Skeletal muscle tissue (tissue), 4 donors: Measurements from ENCODE around the gene FEM1B. TPM values are rescaled to one million over a fixed set of nuclear protein-coding genes. Genes with fewer than 3 reads are reported as not detected.

Experiments used
- H3K27ac ChIP-seq: one replicate; pipeline ENCODE4 v1.7.0; 2013; ENCODE audit warnings: mild to moderate bottlenecking, low read depth, low read length, inconsistent platforms
- H3K27me3 ChIP-seq, 3 donors: one replicate each; pipeline ENCODE4 v1.7.0; 2013; ENCODE audit warnings: low read length in 3 of 3; ENCODE audit not compliant: control insufficient read depth in 3 of 3, insufficient read depth in 3 of 3
- H3K36me3 ChIP-seq, 3 donors: one replicate each; pipeline ENCODE4 v1.7.0; 2013; ENCODE audit warnings: low read length in 3 of 3; ENCODE audit not compliant: control insufficient read depth in 3 of 3, insufficient read depth in 3 of 3
- H3K4me1 ChIP-seq, 3 donors: one replicate each; pipeline ENCODE4 v1.7.0; 2013; ENCODE audit warnings: low read length in 3 of 3, mild to moderate bottlenecking in 3 of 3; ENCODE audit not compliant: control insufficient read depth in 3 of 3, insufficient read depth in 3 of 3
- H3K4me3 ChIP-seq, 3 donors: one replicate each; pipeline ENCODE4 v1.7.0; 2013; ENCODE audit warnings: low read length in 3 of 3
- H3K9ac ChIP-seq, 3 donors: one replicate each; pipeline ENCODE4 v1.7.0; 2013; ENCODE audit warnings: low read length in 3 of 3, mild to moderate bottlenecking in 3 of 3, moderate library complexity in 2 of 3, low read depth in 1 of 3
- H3K9me3 ChIP-seq, 3 donors: one replicate each; pipeline ENCODE4 v1.7.0; 2013; ENCODE audit warnings: low read length in 3 of 3; ENCODE audit not compliant: control insufficient read depth in 3 of 3
- total RNA-seq: library from RNA; depleted of rRNA; stranded (reverse); fragments of >200 nt; gene quantifications from one replicate; pipeline ENCODE4 v1.2.3, GENCODE V29; 2014
- donor health status: Osteomylitis.

FEM1B gene
- total RNA-seq, 1 donor from 2014 or later, result 42.8 TPM

DNA sequence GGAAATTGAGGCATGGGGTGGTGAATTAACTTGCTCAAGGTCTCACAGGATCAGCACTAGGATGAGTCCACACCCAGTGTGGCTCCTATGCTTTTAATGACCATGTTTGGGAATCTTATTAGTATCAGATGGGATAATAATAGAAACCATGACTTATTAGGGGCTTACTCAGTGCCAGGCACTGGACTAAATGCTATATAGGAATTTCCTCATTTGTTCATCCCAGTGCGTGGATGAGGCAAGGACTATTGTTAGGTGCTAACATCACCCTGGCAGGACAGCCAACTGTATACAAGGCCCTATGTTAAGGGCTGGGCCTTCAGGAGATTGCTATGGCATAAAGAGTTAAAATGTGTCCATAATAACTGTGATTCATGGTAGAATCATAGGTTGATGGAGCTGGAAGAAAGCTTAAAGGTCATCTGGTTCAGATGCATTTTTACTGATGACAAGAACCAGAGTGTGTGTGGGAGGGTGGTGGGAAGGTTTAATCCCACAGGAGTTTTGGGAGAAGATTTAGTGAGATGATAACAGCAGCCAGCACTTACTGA, 4.7 kb upstream of the FEM1B start:
- Histone ChIP-seq H3K27ac (peak overlapping the region; percentile 100), H3K4me1 (peaks cover 45 to 65% (median 53%) of the 10 kb centered on the region in 3 donors), H3K36me3 (no peaks in the 10 kb centered on the region), H3K9ac (no peak overlapping the region), H3K9me3 (no peaks in the 10 kb centered on the region), H3K4me3 (no peak overlapping the region), H3K27me3 (no peaks in the 10 kb centered on the region)

- Histone ChIP-seq H3K9me3 (no peaks in the 10 kb centered on the region), H3K9ac (no peak overlapping the region), H3K36me3 (peaks cover 0 to 3% (median 0%) of the 10 kb centered on the region in 3 donors), H3K4me3 (no peak overlapping the region), H3K4me1 (peaks cover 50 to 77% (median 57%) of the 10 kb centered on the region in 3 donors), H3K27me3 (no peaks in the 10 kb centered on the region), H3K27ac (peak overlapping the region; percentile 100)
Measured at GRCh38 chr15:68274201-68274848, 3.2 kb upstream of the FEM1B start.

GRCh38 chr15:68275165-68275746, 2.3 kb upstream of the FEM1B start:
- Histone ChIP-seq H3K4me3 (no peak overlapping the region), H3K4me1 (peaks cover 57 to 84% (median 64%) of the 10 kb centered on the region in 3 donors)

DNA sequence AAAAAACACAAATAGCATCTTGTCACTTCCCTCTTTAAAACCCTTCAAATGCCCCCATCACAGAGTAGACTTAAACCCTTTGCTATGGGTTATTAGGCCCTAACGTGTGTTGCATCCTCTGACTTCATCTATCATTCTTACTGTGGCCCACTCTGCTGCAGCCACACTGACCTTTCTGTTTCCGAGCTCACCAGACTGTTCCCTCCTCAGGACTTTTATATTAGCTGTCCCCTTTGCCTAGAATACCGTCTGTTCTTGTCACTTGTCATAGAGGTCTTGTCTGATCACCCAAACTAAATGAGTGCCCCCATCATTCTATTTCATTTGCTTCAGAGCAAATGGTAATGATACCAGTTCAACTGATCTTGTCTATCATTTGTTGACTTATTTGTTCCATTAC, 877 bp upstream of the FEM1B start:
- Histone ChIP-seq H3K9ac (peak overlapping the region; percentile 92 to 99 (median 96)), H3K4me3 (peak overlapping the region; percentile 87 to 98 (median 97)), H3K4me1 (peaks cover 62 to 88% (median 75%) of the 10 kb centered on the region in 3 donors), H3K27me3 (no peaks in the 10 kb centered on the region), H3K27ac (peak overlapping the region; percentile 100), H3K9me3 (no peaks in the 10 kb centered on the region), H3K36me3 (peaks cover 0 to 3% (median 0%) of the 10 kb centered on the region in 3 donors)

More at GRCh38 chr15:68275165-68275746, 2.3 kb upstream of the FEM1B start:
- Histone ChIP-seq H3K27me3 (no peaks in the 10 kb centered on the region), H3K27ac (peak overlapping the region; percentile 100), H3K9ac (peak overlapping the region; percentile 25 to 54 (median 48)), H3K9me3 (no peaks in the 10 kb centered on the region), H3K36me3 (peaks cover 0 to 3% (median 0%) of the 10 kb centered on the region in 3 donors)

- H3K36me3 ChIP-seq, result peaks cover 0 to 3% (median 0%) of the 10 kb centered on the region in 3 donors
- peaks cover 66 to 88% (median 74%) of the 10 kb centered on the region in 3 donors for H3K4me1 ChIP-seq
- peak overlapping the region; percentile 87 to 98 (median 97) for H3K4me3 ChIP-seq
- H3K27ac ChIP-seq, result peak overlapping the region; percentile 100
- no peaks in the 10 kb centered on the region for H3K9me3 ChIP-seq
- H3K27me3 ChIP-seq, result no peaks in the 10 kb centered on the region
- peak overlapping the region; percentile 92 to 99 (median 96) for H3K9ac ChIP-seq
Measured at GRCh38 chr15:68277131-68277602, 378 bp upstream of the FEM1B start.

DNA sequence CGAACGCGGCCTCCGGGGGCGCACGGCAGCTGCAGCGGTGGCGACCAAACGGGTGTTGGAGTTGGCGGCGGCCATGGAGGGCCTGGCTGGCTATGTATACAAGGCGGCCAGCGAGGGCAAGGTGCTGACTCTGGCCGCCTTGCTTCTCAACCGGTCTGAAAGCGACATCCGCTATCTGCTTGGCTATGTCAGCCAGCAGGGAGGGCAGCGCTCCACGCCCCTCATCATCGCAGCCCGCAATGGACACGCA, 725 bp downstream of the FEM1B start:
- H3K9ac ChIP-seq, result peak overlapping the region; percentile 92 to 99 (median 96)
- H3K9me3 ChIP-seq, result no peaks in the 10 kb centered on the region
- peaks cover 0 to 3% (median 0%) of the 10 kb centered on the region in 3 donors for H3K36me3 ChIP-seq
- H3K27me3 ChIP-seq, result no peaks in the 10 kb centered on the region
- peak overlapping the region; percentile 100 for H3K27ac ChIP-seq
- peaks cover 62 to 80% (median 63%) of the 10 kb centered on the region in 3 donors for H3K4me1 ChIP-seq
- H3K4me3 ChIP-seq, result peak overlapping the region; percentile 87 to 98 (median 97)

- peaks cover 59 to 75% (median 62%) of the 10 kb centered on the region in 3 donors for H3K4me1 ChIP-seq
- H3K9me3 ChIP-seq, result no peaks in the 10 kb centered on the region
- peak overlapping the region; percentile 87 to 98 (median 97) for H3K4me3 ChIP-seq
- peak overlapping the region; percentile 100 for H3K27ac ChIP-seq
- no peaks in the 10 kb centered on the region for H3K27me3 ChIP-seq
- H3K36me3 ChIP-seq, result peaks cover 0 to 3% (median 0%) of the 10 kb centered on the region in 3 donors
- H3K9ac ChIP-seq, result peak overlapping the region; percentile 92 to 99 (median 96)
Measured at GRCh38 chr15:68278595-68279405, 1.3 kb downstream of the FEM1B start.

DNA sequence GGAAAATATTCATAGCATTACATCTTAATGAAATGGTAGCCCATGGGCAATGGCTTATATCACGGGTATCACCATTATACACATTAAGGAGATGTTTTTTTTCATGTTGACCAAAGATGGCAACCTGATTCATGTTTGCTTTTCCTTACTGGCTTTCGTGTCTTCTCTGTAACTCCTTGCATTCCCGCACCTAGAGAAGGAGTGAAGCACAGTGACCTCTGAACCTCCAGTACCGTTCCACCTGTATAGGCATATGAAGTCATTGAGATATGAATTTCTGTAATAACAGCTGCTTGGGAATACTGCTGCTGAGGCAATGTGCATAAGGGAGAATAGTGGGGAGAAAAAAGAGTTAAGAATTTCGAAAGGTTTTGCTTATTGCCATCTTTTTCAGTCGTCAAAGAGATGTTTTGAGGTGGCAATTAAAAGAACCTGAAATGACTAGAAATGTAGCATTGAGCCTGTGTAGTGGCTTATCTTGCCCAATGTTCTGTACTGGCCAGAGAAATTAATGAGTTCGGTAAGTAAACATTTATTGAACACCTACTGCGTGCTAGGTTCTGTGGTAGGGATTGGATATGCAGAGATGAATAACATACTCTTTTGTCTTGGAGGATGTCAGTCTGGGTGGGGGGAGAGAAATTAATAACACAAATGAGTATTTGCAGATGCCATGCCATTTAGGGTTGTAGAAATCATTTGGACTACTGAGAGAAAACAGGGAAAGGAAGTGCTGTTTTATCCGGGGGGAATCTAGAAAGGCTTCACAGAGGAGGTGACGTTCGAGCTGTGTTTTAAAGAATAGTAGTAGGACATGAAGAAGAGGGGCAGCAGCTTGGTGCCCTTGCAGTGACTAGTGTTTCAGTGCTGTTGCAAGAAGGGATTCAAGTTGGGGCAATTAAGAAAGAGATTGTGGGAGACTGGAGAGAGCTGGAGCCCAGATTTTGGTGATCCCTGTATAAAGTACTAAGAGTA, 2.5 kb downstream of the FEM1B start:
- Histone ChIP-seq H3K36me3 (peaks cover 0 to 9% (median 4%) of the 10 kb centered on the region in 3 donors), H3K9me3 (no peaks in the 10 kb centered on the region), H3K4me1 (peaks cover 51 to 68% (median 52%) of the 10 kb centered on the region in 3 donors), H3K4me3 (peak overlapping the region; percentile 7 to 98 (median 87)), H3K9ac (peak overlapping the region; percentile 92 to 99 (median 96)), H3K27me3 (no peaks in the 10 kb centered on the region), H3K27ac (peak overlapping the region; percentile 100)

GRCh38 chr15:68281008-68281407, 3.5 kb downstream of the FEM1B start:
- peaks cover 43 to 64% (median 46%) of the 10 kb centered on the region in 3 donors for H3K4me1 ChIP-seq
- H3K36me3 ChIP-seq, result peaks cover 0 to 9% (median 4%) of the 10 kb centered on the region in 3 donors
- no peaks in the 10 kb centered on the region for H3K9me3 ChIP-seq
- peak overlapping the region; percentile 100 for H3K27ac ChIP-seq
- peak overlapping the region; percentile 44 to 96 (median 92) for H3K9ac ChIP-seq
- peak overlapping the region in 2 of 3 donors; percentile 32 to 98 for H3K4me3 ChIP-seq
- no peaks in the 10 kb centered on the region for H3K27me3 ChIP-seq
